HepG2 (cell line): ENCODE results near the gene CLP1. TPM values are rescaled to one million over a fixed set of nuclear protein-coding genes. Genes with fewer than 3 reads are reported as not detected.

Experiments
- ATF7-NPFF ChIP-seq: sonication (generic); formaldehyde crosslinking; IDR thresholded peaks from 2 replicates; pipeline ENCODE4 v1.8.1; 2023; ENCODE audit warnings: mild to moderate bottlenecking, low read depth, missing genetic modification reagents, moderate library complexity
- FOXO1 ChIP-seq: sonication (generic); formaldehyde crosslinking; IDR thresholded peaks from 2 replicates; pipeline ENCODE4 v1.4.0; 2020; ENCODE audit warnings: missing genetic modification reagents
- PAWR ChIP-seq: sonication (generic); formaldehyde crosslinking; IDR thresholded peaks from 2 replicates; pipeline ENCODE4 v1.4.0; 2020; ENCODE audit warnings: missing genetic modification reagents, mild to moderate bottlenecking, borderline replicate concordance
- RFXAP ChIP-seq: sonication (generic); formaldehyde crosslinking; IDR thresholded peaks from 2 replicates; pipeline ENCODE4 v1.4.0; 2020; ENCODE audit warnings: missing genetic modification reagents, borderline replicate concordance
- SOX13 ChIP-seq, 3 experiments: fragments of 450-650 bp in 1 of 3; sonication (generic) in 1 of 3; formaldehyde crosslinking in 1 of 3; IDR thresholded peaks in 2 of 3; conservative IDR thresholded peaks in 1 of 3; 2 replicates each; pipeline versions ENCODE4 v1.5.0 to v1.6.1; 2016 to 2020; ENCODE audit warnings: antibody characterized with exemption in 1 of 3, mild to moderate bottlenecking in 1 of 3, missing compliant biosample characterization in 1 of 3, missing genetic modification reagents in 1 of 3, moderate library complexity in 1 of 3
- TFDP2 ChIP-seq: sonication (generic); formaldehyde crosslinking; IDR thresholded peaks from 2 replicates; pipeline ENCODE4 v1.4.0; 2020; ENCODE audit warnings: missing genetic modification reagents
- ZNF318 ChIP-seq: sonication (generic); formaldehyde crosslinking; IDR thresholded peaks from 2 replicates; pipeline ENCODE4 v1.4.0; 2020; ENCODE audit warnings: mild to moderate bottlenecking, missing genetic modification reagents
- ZNF335 ChIP-seq: sonication (generic); formaldehyde crosslinking; IDR thresholded peaks from 2 replicates; pipeline ENCODE4 v1.4.0; 2020; ENCODE audit warnings: missing genetic modification reagents
- ZNF773 ChIP-seq: sonication (generic); formaldehyde crosslinking; IDR thresholded peaks from 2 replicates; pipeline ENCODE4 v1.4.0; 2020; ENCODE audit warnings: missing genetic modification reagents, borderline replicate concordance
- ZNF775 ChIP-seq: sonication (generic); formaldehyde crosslinking; IDR thresholded peaks from 2 replicates; pipeline ENCODE4 v1.4.0; 2020; ENCODE audit warnings: missing genetic modification reagents, mild to moderate bottlenecking, moderate library complexity, borderline replicate concordance
- polyA plus RNA-seq, 8 experiments: library from polyadenylated mRNA; depleted of rRNA in 3 of 8; stranded (reverse) in 7 of 8; unstranded in 1 of 8; fragments of >200 nt; fragmentation: Illumina TruSeq in 4 of 8; extraction: Trizol in 4 of 8; gene quantifications; 2 replicates each; pipeline versions ENCODE4 v1.2.1 to v1.2.3, GENCODE V29; 2011 to 2016; ENCODE audit warnings: low read depth in 4 of 8, missing spikeins in 1 of 8, mixed read lengths in 1 of 8; ENCODE audit not compliant: insufficient read depth in 1 of 8
- total RNA-seq, 5 experiments: library from RNA; depleted of rRNA; stranded (reverse); fragments of >200 nt; fragmentation: Illumina TruSeq; extraction: Trizol; gene quantifications; 2 replicates each; pipeline ENCODE4 v1.2.3, GENCODE V29; 2016; ENCODE audit warnings: low read depth in 1 of 5
- TF ChIP-seq, protein P1 (sequence below): sonication (generic); formaldehyde crosslinking; IDR thresholded peaks from 2 replicates; pipeline ENCODE4 v1.8.1; 2022; ENCODE audit warnings: low read depth, mild to moderate bottlenecking, missing genetic modification reagents
- TF ChIP-seq, protein P2 (sequence below): sonication (generic); formaldehyde crosslinking; IDR thresholded peaks from 2 replicates; pipeline ENCODE4 v1.9.0; 2021; ENCODE audit warnings: missing genetic modification reagents, mild to moderate bottlenecking, borderline replicate concordance

CLP1 gene
- total and polyA plus RNA-seq, 2 of the 13 experiments (the other 11 are each of a cell fraction or from before 2014, with no cell fraction given): 14.6 to 24.8 TPM

DNA sequence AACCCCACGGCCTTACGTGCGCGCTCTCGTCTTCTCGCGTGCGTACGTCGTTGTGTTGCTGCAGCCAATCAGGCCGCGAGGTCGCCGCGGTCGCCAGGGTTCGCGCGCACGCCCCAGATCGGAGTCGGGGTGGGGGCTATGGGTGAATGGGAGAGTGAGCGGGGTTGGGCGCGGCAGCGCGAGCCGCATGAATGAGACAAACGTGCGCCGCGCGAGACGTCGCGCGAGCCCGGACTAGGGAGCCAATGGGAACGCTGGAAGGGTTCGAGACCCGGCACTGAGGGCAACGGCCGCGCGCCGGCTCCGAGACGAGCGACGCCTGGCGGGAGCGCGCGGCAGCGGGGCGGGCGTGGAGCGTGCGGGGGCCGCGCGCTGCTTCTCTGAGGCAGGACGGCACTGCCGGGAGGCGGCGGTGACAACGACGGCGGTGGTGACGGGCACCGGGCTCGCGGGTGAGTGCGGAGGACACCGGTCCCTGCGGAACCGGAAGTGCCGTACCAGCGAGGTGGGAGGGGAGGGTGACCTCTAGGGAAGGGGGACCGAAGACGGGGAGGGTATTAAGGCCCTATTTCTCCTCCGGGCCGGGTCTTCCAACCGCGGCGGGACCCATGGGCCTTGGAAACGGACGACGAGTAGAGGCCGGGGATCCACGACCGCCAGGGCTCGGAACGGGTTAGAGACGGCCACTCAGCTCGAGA, 10.3 kb downstream of the CLP1 start, which contains the start of gene ZDHHC5 (continued):
- TF ChIP-seq, protein P1, sequence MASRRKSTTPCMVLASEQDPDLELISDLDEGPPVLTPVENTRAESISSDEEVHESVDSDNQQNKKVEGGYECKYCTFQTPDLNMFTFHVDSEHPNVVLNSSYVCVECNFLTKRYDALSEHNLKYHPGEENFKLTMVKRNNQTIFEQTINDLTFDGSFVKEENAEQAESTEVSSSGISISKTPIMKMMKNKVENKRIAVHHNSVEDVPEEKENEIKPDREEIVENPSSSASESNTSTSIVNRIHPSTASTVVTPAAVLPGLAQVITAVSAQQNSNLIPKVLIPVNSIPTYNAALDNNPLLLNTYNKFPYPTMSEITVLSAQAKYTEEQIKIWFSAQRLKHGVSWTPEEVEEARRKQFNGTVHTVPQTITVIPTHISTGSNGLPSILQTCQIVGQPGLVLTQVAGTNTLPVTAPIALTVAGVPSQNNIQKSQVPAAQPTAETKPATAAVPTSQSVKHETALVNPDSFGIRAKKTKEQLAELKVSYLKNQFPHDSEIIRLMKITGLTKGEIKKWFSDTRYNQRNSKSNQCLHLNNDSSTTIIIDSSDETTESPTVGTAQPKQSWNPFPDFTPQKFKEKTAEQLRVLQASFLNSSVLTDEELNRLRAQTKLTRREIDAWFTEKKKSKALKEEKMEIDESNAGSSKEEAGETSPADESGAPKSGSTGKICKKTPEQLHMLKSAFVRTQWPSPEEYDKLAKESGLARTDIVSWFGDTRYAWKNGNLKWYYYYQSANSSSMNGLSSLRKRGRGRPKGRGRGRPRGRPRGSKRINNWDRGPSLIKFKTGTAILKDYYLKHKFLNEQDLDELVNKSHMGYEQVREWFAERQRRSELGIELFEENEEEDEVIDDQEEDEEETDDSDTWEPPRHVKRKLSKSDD: peak; percentile 55; the same call in 1 of the 2 replicates
- TF ChIP-seq SOX13 (IDR thresholded peaks at IDR 0.05): no peak
- peak in 1 of 2 experiments; percentile 33; a peak in 1 of 4 replicates for TF ChIP-seq SOX13 (CRISPR knock-in tag; conservative IDR thresholded peaks at IDR 0.05 in 1 of 2, IDR thresholded peaks at IDR 0.05 in 1 of 2)
- 0 out of 2 replicates have a peak, but pooled peaks have one; percentile 15 for TF ChIP-seq ZNF335 (CRISPR knock-in tag)
- TF ChIP-seq, protein P2, sequence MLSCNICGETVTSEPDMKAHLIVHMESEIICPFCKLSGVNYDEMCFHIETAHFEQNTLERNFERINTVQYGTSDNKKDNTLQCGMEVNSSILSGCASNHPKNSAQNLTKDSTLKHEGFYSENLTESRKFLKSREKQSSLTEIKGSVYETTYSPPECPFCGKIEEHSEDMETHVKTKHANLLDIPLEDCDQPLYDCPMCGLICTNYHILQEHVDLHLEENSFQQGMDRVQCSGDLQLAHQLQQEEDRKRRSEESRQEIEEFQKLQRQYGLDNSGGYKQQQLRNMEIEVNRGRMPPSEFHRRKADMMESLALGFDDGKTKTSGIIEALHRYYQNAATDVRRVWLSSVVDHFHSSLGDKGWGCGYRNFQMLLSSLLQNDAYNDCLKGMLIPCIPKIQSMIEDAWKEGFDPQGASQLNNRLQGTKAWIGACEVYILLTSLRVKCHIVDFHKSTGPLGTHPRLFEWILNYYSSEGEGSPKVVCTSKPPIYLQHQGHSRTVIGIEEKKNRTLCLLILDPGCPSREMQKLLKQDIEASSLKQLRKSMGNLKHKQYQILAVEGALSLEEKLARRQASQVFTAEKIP (CRISPR knock-in tag): no peak
- peak; percentile 77 for TF ChIP-seq TFDP2 (CRISPR knock-in tag)
- TF ChIP-seq ZNF318 (CRISPR knock-in tag): 0 out of 2 replicates have a peak, but pooled peaks have one; percentile 51
- TF ChIP-seq ATF7-NPFF: peak; percentile 86
- TF ChIP-seq PAWR (CRISPR knock-in tag): no peak
- no peak; the same call in 1 of the 2 replicates for TF ChIP-seq ZNF773 (CRISPR knock-in tag)
- peak; percentile 86 for TF ChIP-seq RFXAP
- TF ChIP-seq ZNF775 (CRISPR knock-in tag): no peak
- TF ChIP-seq FOXO1 (CRISPR knock-in tag): 0 out of 2 replicates have a peak, but pooled peaks have one; percentile 4
